Hepatic stellate cell (primary cell): Measurements from ENCODE around the gene C19orf12.

Source experiments
- DNase-seq: peaks from one replicate; pipeline ENCODE4 v3.0.0; 2011; ENCODE audit warnings: low spot score

The C19orf12 gene

DNA sequence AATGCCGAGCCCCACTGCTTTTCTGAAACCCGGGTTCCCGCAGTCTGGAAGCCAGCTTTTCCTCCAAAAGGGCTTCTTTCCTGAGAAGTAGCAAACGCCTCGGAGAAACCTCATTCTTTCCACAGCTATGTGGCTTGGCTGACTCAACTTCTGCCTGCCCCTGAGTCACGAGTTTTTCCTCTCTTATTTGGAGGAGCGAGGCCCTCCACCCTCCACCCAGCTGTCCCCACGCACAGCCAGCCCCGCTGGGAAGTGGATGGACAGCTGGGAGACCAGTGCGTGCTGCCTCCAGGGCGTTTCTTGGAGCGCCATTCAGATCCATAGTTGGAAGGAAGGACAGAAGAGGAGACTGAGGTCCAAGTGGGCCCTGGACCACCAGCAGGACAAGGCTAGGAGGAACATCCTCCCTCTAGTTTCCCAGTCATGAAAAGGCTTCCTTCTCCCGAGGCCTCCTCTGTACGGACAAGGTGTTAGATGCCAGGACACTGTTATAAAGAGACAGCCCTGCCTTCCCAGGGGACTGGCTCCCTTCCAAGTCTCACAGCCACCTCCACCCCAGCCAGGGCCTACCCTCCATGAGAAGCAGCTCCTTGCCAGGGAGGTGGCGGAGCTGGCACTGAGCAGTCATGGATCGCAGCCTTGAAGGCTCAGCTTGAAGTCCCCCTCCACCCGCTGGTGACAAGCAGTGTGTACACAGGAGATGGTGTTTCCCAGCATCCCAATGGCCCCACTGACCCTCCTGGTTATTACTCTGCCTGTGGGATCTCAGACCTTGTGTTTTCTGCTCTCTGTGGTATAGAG lies 52.3 kb downstream of the C19orf12 start:
- peak; percentile 95 for DNase-seq

DNA sequence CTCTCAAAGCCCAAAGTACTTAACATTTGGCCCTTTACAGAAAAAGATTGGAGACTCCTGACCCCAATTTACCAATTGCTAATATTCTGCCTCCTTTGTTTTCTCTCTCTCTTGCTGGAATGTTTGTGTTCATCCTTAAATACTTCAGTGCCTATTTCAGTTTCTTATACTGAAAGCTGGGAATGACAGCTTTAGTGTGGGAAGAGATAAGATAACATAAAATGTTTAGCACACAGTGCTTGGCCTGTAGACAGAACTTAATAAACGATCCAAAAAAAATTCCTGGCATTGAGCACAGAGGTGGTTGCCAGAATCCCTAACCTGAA lies 52.8 kb downstream of the C19orf12 start:
- peak; percentile 51 for DNase-seq

- DNase-seq = no peak
Measured at GRCh38 chr19:29660835-29661234, 54.2 kb downstream of the C19orf12 start.

DNA sequence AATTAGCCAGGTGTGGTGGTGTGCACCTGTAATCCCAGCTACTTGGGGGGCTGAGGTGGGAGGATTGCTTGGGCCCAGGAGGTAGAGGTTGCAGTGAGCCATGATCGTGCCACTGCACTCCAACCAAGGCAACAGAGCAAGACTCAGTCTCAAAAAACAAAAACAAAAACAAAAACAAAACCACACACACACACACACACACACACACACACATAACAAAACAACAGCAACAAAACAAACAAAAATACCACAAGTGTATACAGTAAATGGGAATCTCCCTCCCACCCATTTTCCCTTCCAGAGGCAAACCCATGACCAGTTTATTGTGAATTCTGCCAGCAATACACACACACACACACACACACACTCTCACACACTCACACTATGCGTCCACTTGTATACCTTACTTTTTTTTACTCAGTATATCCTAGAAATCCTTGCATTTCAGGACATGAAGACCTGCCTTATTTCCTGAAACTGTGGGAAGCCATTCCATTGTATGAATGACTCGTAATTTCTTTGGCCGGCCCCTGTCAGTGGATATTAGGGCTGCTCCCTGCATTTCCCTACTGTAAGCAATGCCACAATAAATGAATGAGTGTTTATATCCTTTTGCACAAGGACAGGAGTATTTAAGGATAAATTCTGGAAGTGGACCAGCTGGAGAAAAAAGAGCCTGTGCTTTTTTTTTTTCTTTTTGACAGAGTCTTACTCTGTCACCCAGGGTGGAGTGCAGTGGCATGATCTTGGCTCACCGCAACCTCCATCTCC lies 56.7 kb downstream of the C19orf12 start:
- no peak for DNase-seq

GRCh38 chr19:29655648-29656335 lies 59.3 kb downstream of the C19orf12 start:
- no peak for DNase-seq

GRCh38 chr19:29653398-29653797 lies 61.7 kb downstream of the C19orf12 start:
- DNase-seq = no peak

DNA sequence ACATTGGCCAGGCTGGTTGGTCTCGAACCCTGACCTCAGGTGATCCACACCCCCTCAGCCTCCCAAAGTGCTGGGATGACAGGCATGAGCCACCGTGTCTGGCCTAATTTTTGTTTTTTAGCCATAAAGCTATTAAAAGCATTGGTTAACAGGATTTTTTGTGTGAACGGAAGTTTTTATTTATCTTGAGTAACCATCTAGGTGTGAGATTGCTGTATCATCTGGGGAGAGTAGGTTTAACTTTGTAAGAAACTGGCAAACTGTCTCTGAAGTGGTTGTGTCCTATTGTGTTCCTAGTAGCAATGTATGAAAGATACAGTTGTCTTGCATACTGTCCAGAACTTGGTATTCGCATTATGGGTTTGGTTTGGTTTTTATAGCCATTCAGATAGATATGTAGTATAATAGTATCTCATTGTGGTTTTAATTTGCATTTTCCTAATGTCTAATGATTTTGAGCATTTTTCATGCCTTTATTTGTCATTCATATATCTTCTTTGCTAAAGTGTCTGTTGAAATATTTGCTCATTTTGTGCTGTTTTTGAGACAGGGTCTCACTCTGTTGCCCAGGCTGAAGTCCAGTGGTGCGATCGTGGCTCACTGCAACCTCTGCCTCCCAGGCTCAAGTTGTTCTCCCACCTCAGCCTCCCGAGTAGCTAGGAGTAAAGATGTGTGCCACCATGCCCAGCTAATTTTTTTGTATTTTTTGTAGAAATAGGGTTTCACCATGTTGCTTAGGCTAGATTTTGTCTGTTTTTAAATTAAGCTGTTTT lies 63.3 kb downstream of the C19orf12 start:
- no peak for DNase-seq

DNA sequence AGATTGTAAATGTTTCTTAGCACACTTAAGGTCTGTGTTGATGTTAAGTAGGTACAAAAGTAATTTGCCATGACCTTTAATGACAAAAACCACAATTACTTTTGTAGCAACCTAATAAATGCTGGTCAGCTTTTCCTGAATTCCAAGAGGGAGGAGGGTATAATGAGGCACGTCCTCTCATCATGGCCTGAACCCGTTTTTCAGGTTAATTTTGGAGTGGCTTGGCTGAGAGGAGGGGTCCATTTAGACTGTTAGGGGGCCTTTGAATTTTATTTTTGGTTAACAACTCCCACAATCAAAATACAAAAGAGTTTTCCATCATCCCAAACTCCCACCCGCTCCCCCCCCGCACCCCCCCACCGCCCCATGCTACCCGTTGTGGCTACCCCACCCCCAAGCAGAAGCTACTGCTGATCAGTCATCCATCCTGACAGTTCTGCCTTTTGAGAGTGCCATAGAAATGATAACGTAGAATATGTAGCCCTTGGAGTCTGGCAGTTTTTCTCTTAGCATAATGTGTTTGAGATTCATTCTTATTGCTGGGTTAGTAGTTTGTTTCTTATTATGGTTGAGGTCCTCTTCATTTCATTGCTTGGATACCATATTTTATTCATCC lies 64.2 kb downstream of the C19orf12 start:
- DNase-seq = no peak
